GM12872 (cell line): Measurements from ENCODE around the gene KBTBD6.

Source experiments
- CTCF ChIP-seq: IDR thresholded peaks from 3 replicates; pipeline ENCODE4 v1.5.1; 2011; ENCODE audit warnings: low read depth, mild to moderate bottlenecking, low read length, moderate library complexity; ENCODE audit not compliant: insufficient read depth

KBTBD6 gene

GRCh38 chr13:41144576-41144975 is 12.0 kb upstream of the KBTBD6 start:
- no peak for TF ChIP-seq CTCF

DNA sequence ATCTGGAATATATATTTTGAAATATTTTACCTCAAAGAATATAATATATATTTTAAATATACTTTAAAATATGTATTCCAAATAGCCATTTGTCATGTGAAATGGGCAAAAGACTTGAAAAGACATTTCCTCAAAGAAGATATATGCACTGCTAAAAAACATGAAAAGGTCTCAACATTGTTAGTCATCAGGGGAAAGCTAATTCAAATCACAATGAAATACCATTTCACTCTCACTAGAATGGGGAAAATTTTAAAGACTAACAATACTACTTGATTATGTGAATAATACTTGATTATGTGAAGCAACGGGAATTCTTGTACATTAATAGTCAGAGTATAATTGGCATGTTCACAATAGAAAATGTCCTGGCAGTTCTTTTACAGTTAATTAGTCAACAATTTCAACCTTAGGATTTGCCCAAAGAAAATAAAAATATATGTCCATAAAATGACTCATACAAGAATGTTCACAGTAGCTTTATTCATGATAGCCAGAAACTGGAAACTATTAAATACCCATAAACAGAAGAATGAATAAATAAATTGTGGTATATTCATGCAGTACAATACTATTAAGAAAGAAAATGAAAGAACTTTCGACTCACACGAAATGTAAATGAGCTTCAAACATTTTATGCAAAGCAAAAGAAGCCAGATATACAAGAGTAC is 6.8 kb upstream of the KBTBD6 start:
- TF ChIP-seq CTCF, result no peak

GRCh38 chr13:41137951-41138350 is 5.3 kb upstream of the KBTBD6 start:
- TF ChIP-seq CTCF, result no peak

GRCh38 chr13:41137241-41137640 is 4.6 kb upstream of the KBTBD6 start:
- no peak for TF ChIP-seq CTCF

- no peak for TF ChIP-seq CTCF
These were observed 3.9 kb upstream of the KBTBD6 start for GRCh38 chr13:41136396-41137031.

DNA sequence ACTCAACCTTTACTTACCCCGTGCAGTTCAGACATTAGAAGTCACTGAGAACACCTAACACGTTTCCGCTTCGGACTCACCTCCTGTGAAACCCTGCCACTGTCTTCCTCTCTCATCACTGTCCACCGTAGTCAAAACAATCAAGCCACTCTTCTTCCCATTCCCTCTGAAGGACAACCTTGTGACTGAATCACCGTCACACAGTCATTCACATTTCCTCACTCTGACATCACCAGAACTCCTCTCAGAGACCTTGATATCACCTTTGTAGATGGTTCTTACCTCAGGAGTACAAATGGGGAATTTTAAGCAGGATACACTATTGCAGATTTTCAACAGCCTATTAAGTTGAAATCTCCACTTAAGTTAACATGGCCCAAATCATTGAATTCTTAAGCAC is 1.3 kb upstream of the KBTBD6 start:
- TF ChIP-seq CTCF, result no peak

- TF ChIP-seq CTCF, result no peak
These were observed 2.2 kb downstream of the KBTBD6 start for GRCh38 chr13:41130356-41130755.
